DOHH2 (cell line): ENCODE results near the gene NSMCE1.

Experiments
- H3F3A ChIP-seq: fragments of 200-600 bp; sonication (generic), shearing (Covaris generic); 2 replicates; pipeline ENCODE4 v1.6.0; 2016; ENCODE audit warnings: antibody characterized with exemption, mild to moderate bottlenecking; ENCODE audit not compliant: control insufficient read depth, insufficient read depth
- H3K27ac ChIP-seq: fragments of 200-600 bp; sonication (generic); 2 replicates; pipeline ENCODE4 v1.5.1; 2014; ENCODE audit warnings: low read depth, mild to moderate bottlenecking, low read length, moderate library complexity
- H3K27me3 ChIP-seq: fragments of 200-600 bp; sonication (generic); 2 replicates; pipeline ENCODE4 v1.6.1; 2014; ENCODE audit warnings: mild to moderate bottlenecking, low read length, mixed read lengths; ENCODE audit not compliant: control insufficient read depth
- H3K36me3 ChIP-seq: fragments of 200-600 bp; sonication (generic); 2 replicates; pipeline ENCODE4 v1.6.1; 2014; ENCODE audit warnings: mild to moderate bottlenecking, low read length, moderate library complexity, mixed read lengths; ENCODE audit not compliant: control insufficient read depth
- H3K4me1 ChIP-seq: fragments of 200-600 bp; sonication (generic); 2 replicates; pipeline ENCODE4 v1.6.1; 2014; ENCODE audit warnings: mild to moderate bottlenecking, low read length, mixed read lengths; ENCODE audit not compliant: control insufficient read depth
- H3K4me2 ChIP-seq: fragments of 200-600 bp; sonication (generic); 2 replicates; pipeline ENCODE4 v1.6.0; 2014; ENCODE audit warnings: mild to moderate bottlenecking, low read length, moderate library complexity
- H3K4me3 ChIP-seq: fragments of 200-600 bp; sonication (generic); 2 replicates; pipeline ENCODE4 v1.5.1; 2014; ENCODE audit warnings: mild to moderate bottlenecking, low read length, mixed read lengths
- H3K79me2 ChIP-seq: fragments of 200-600 bp; sonication (generic); 2 replicates; pipeline ENCODE4 v1.6.1; 2014; ENCODE audit warnings: mild to moderate bottlenecking, low read length, mixed read lengths; ENCODE audit not compliant: control insufficient read depth
- H3K9me2 ChIP-seq: fragments of 200-600 bp; sonication (generic); replicated peaks from 2 replicates; pipeline ENCODE4 v1.6.1; 2014; ENCODE audit warnings: mild to moderate bottlenecking, low read length, mixed read lengths; ENCODE audit not compliant: control insufficient read depth
- H3K9me3 ChIP-seq: fragments of 200-600 bp; sonication (generic); 2 replicates; pipeline ENCODE4 v1.6.1; 2014; ENCODE audit warnings: antibody characterized with exemption, low read length, mixed read lengths; ENCODE audit not compliant: control insufficient read depth, insufficient read depth
- H4K20me1 ChIP-seq: fragments of 200-600 bp; sonication (generic); 2 replicates; pipeline ENCODE4 v1.6.0; 2014; ENCODE audit warnings: low read depth, mild to moderate bottlenecking, antibody characterized with exemption, low read length, moderate library complexity; ENCODE audit not compliant: control insufficient read depth, insufficient read depth
- CTCF ChIP-seq: fragments of 200-600 bp; sonication (generic); IDR thresholded peaks from one replicate; pipeline ENCODE4 v1.5.1; 2014; ENCODE audit warnings: antibody characterized with exemption, mild to moderate bottlenecking, low read depth, low read length; ENCODE audit not compliant: poor library complexity, severe bottlenecking
- EZH2phosphoT487 ChIP-seq: fragments of 200-600 bp; sonication (generic); IDR thresholded peaks from 2 replicates; pipeline ENCODE4 v1.6.1; 2017; ENCODE audit warnings: borderline replicate concordance, mild to moderate bottlenecking, antibody characterized with exemption, low read length, moderate library complexity, mixed read lengths

Gene NSMCE1

GRCh38 chr16:27216297-27216885, 52.2 kb downstream of the NSMCE1 start:
- no peak overlapping the region for H3K27ac ChIP-seq
- H3K4me2 ChIP-seq = no peak overlapping the region
- H4K20me1 ChIP-seq = no peaks in the 10 kb centered on the region
- TF ChIP-seq EZH2phosphoT487 (no peak), CTCF (no peak)
- H3F3A ChIP-seq = no peaks in the 10 kb centered on the region
- no peaks in the 10 kb centered on the region for H3K9me2 ChIP-seq
- H3K79me2 ChIP-seq = no peaks in the 10 kb centered on the region
- H3K27me3 ChIP-seq = no peaks in the 10 kb centered on the region
- H3K9me3 ChIP-seq = no peaks in the 10 kb centered on the region
- no peaks in the 10 kb centered on the region for H3K4me1 ChIP-seq
- H3K36me3 ChIP-seq = no peaks in the 10 kb centered on the region
- H3K4me3 ChIP-seq = no peak overlapping the region

- Histone ChIP-seq H3K9me2 (no peaks in the 10 kb centered on the region), H3K9me3 (no peaks in the 10 kb centered on the region), H3K36me3 (0 out of 2 replicates have a peak, but pooled peaks cover 3% of the 10 kb centered on the region), H3F3A (no peaks in the 10 kb centered on the region), H3K79me2 (no peaks in the 10 kb centered on the region), H4K20me1 (no peaks in the 10 kb centered on the region), H3K4me2 (no peak overlapping the region), H3K27me3 (no peaks in the 10 kb centered on the region), H3K4me1 (no peaks in the 10 kb centered on the region), H3K4me3 (no peak overlapping the region), H3K27ac (no peak overlapping the region)
- no peak for TF ChIP-seq EZH2phosphoT487
- no peak for TF ChIP-seq CTCF
Measured at GRCh38 chr16:27215660-27216059, 52.9 kb downstream of the NSMCE1 start.

GRCh38 chr16:27214084-27214961, 54.2 kb downstream of the NSMCE1 start:
- no peaks in the 10 kb centered on the region for H3K9me3 ChIP-seq
- H3K27ac ChIP-seq = no peak overlapping the region
- no peaks in the 10 kb centered on the region for H3K79me2 ChIP-seq
- H3K9me2 ChIP-seq = no peaks in the 10 kb centered on the region
- H3F3A ChIP-seq = no peaks in the 10 kb centered on the region
- TF ChIP-seq EZH2phosphoT487 = no peak
- TF ChIP-seq CTCF = no peak
- H3K27me3 ChIP-seq = no peaks in the 10 kb centered on the region
- H3K4me3 ChIP-seq = no peak overlapping the region
- no peaks in the 10 kb centered on the region for H4K20me1 ChIP-seq
- H3K4me1 ChIP-seq = no peaks in the 10 kb centered on the region
- no peak overlapping the region for H3K4me2 ChIP-seq
- peaks cover 6% of the 10 kb centered on the region; the same call in 1 of the 2 replicates for H3K36me3 ChIP-seq
